HS-5 (cell line): ENCODE results near the gene CPLX1.
"Not testable (repeated sequence)": the region's sequence is repeated elsewhere in the genome, so short reads cannot be mapped to it uniquely, and the experiment has no call there.

Experiments
- DNase-seq: peaks from one replicate; pipeline ENCODE4 v3.0.0-alpha.2; 2012; ENCODE audit warnings: low read depth

CPLX1 gene

GRCh38 chr4:819401-820229 is 6.3 kb downstream of the CPLX1 start:
- no peak for DNase-seq

GRCh38 chr4:818106-818921 is 7.6 kb downstream of the CPLX1 start:
- no peak for DNase-seq

- no peak for DNase-seq
Observed at GRCh38 chr4:815464-816146, 10.3 kb downstream of the CPLX1 start.

GRCh38 chr4:814312-814850 is 11.5 kb downstream of the CPLX1 start:
- DNase-seq = no peak

GRCh38 chr4:813900-814299 is 12.0 kb downstream of the CPLX1 start:
- DNase-seq = no peak

GRCh38 chr4:808860-809570 is 16.9 kb downstream of the CPLX1 start:
- no peak for DNase-seq

DNA sequence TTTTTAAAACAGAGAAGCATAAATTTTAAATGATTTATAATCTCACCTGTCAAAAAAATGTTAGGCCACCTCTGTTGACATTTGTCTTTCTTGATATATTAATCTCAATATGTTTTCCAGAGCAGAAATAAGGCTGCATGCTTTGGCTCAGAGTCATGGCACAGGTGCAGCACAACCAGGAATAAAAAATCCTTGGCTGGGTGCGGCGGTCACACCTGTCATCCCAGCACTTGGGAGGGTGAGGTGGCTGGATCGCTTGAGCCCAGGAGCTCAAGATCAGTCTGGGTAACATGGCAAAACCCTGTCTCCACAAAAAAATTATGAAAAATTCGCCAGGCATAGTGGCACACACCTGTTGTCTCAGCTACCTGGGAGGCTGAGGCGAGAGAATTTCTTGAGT is 18.1 kb downstream of the CPLX1 start:
- DNase-seq = no peak

DNA sequence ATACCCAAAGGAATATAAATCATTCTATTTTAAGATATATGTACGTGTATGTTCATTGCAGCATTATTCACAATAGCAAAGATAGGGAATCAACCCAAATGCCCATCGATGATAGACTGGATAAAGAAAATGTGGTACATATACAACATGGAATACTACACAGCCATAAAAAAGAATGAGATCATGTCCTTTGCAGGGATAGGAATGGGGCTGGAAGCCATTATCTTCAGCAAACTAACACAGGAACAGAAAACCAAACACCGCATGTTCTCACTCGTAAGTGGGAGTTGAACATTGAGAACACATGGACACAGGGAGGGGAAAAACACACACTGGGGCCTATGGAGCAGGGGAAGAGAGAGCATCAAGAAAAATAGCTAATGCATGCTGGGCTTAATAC is 18.9 kb downstream of the CPLX1 start:
- DNase-seq = not testable (repeated sequence)

GRCh38 chr4:804804-805203 is 21.1 kb downstream of the CPLX1 start:
- DNase-seq = no peak

- no peak for DNase-seq
Observed at GRCh38 chr4:803884-804283, 22.0 kb downstream of the CPLX1 start.

- DNase-seq = no peak
Observed at GRCh38 chr4:801436-802124, 24.3 kb downstream of the CPLX1 start.

- DNase-seq = no peak
Observed at GRCh38 chr4:797066-797465, 28.9 kb downstream of the CPLX1 start.

- no peak for DNase-seq
Observed at GRCh38 chr4:796206-796605, 29.7 kb downstream of the CPLX1 start.

DNA sequence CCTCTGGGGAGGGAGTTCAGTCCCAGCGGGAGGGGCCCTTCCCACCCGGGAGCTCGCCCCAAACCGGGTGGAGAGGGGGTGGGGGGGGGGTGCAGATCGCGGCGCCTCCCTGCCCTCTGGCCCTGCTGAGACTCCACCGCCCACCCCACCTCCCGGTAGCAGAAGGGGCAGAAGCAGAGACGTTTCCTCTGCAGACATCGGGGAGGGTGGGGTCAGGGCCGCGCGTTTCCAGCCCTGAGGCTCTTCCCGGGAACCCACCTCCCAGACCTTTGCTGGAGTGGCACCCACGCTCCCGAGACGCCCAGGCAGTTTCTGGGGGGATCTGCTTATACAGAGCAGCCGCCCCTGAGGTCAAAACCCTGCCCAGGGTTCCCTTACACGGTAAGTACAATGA is 30.2 kb downstream of the CPLX1 start:
- DNase-seq = no peak

DNA sequence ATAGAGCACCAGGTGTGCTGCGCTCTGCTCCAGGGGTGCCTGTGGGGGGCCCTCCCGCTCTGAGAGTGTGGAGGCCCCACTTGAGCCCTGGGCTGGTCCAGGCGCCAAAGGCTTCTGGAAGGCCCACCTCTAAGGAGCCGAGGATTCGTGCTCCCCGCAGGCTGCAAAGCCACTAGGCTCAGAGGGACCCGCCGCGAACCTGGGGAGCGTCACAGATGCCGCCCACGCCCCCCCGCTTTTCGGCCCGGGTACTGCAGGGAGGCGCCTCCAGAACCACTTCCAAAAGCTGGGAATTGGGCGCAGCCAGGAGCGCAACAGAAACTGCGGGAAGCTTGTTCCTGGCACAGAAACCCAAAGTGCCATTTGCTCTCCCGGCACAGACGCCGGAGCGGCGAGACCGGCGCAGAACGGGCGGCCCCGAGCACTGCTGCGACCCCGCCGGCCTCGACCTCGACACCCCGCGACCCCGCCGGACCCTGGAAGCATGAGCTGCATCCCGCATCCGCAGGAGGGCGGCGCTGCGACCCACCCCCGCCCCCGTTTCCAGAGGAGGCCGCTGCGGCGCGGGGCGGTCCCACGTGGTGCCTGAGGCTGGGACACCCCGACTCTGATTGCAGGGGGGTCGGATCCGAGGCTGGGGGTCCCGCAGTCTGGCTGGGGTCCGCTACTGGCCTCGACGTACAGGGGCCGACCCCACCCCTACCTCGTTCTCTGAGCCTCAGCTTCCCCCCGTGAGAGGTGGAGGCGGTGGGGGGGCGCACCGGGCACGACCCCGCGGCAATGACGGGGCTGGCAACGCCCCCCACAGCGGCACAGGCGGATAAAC is 30.8 kb downstream of the CPLX1 start:
- no peak for DNase-seq

DNA sequence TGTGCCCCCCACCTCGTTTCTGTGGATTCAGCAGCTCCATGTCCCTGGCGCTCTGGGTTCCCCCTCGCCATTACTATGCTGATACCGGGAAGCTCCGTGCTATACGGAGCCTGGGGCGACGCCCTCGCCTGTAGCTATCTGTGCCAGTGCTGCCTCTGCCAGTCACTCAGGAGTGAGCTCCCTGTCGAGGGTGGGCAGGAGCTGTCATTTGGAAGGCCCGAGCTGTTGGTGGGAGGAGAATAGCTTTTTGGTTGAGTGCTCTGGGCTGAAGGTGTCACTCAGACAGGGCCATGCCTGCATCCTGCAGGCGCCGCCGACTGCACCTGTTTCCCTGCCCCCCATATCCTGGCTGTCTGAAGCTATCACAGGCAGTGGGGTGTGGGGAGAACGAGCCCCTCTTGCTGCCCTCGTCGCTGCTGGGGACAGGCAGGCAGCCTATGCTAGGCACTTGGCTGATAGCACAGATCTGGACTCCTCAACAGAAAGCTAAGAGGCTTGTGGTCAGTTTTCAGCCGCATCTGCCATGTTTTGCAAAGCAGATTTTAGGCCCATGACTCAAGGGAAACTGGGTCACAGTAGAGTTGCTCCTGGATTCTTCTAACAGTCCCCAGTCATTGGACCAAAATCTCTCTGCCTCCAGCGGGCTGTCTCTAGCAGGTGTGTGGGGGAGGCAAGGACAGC is 31.8 kb downstream of the CPLX1 start:
- DNase-seq = no peak

GRCh38 chr4:793093-793861 is 32.7 kb downstream of the CPLX1 start:
- no peak for DNase-seq

DNA sequence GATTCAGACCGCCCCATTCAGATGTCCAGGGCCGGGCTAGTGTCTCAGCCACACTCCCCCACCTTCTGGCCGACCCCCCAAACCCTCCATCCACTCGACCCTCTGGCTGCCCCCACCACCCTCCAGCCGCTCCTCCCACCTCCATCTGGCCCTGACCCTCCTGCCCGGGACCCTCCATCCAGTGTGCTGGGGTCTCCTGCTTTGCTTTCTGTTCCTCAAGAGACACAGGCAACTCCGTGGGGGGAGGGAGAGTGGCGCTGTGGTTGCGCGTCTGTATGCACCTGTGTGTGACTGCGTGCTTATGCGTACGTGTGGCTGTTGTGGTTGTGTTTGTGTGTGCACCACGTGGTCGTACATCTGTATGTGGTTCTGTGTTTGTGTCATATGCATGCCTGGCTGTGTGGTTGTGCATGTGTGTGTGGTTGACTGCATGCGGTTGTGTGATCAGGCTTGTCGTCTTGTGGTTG is 33.3 kb downstream of the CPLX1 start:
- no peak for DNase-seq
